ENCODE results near the gene CCDC82. TPM values are rescaled to one million over a fixed set of nuclear protein-coding genes. Genes with fewer than 3 reads are reported as not detected.
"Not testable (repeated sequence)": the region's sequence is repeated elsewhere in the genome, so short reads cannot be mapped to it uniquely, and the experiment has no call there.

CCDC82 gene
- total RNA-seq = 11.8 TPM

DNA sequence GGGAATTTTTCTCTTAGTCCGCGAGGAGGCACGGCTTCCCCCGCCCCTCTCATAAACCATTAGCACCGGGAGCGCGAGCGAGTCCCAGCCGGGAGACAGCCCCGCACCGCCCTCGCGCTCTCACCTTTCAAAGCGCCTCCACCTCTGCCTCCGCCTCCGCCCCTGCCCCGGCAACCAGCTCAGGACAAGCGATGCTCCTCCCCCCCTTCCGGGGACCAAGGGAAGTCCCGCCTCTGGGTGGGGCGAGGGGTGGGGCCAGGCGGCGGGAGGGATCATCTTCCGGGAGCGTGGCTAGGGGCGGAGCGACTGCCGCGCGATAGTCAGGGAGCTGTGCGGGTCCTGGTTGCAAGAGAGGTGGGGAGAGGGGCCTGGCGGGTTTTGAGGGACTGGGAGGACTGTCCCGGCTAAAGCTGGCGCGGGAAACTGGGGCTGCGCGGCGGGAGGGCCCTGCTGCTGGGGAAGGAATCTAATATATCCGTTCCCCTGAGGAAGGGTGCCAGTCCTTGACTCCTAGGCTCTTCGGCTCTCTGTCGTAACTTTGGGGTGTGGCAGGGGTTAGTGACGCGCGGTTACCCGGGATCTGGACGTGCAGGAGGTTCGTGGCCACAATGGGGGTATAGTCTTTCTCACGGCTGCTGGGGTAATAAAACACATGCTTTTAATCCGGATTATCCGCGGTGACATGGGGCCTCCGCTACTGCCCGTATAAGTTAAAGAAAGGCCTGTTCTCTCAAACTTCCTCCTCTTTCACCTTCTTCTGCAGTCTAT lies at the start of gene CCDC82, which contains the start of gene JRKL:
CCDC82 (minus strand) TSS at position 193 of the 768 bp plus-strand sequence. CDS start 5,165 bp downstream, outside the sequence.
JRKL (plus strand) TSS at position 294 of the 768 bp plus-strand sequence. CDS start 637 bp downstream, outside the sequence.
- DNase-seq (ENCODE audit: low spot score) (peak; percentile 98), ATAC-seq (peak; percentile 98)

DNA sequence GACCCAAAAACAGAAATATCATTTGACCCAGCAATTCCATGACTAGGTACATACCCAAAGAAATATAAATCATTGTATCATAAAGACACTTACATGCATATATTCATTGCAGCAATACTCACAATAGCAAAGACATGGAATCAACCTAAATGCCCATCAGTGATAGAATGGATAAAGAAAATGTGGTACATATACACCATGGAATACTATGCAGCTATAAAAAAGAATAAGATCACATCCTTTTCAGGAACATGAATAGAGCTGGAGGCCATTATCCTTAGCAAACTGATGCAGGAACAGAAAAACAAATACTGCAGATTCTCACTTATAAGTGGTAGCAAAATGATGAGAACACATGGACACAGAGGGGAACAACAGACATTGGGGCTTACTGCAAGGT lies 42.9 kb upstream of the CCDC82 start:
- not testable (repeated sequence) for ATAC-seq; DNase-seq (ENCODE audit: low spot score)

DNA sequence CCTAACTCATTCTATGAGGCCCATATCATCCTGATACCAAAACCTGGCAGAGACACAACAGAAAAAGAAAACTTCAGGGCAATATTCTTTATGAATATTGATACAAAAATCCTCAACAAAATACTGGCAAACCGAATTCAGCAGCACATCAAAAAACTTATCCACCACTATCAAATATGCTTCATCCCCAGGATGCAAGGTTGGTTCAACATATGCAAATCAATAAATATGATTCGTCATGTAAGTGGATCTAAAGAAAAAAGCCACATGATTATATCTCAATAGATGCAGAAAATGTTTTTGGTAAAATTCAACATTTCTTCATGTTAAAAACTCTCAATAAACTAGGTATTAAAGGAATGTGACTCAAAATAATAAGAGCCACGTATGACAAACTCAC lies 41.0 kb upstream of the CCDC82 start:
- no peak for ATAC-seq
- DNase-seq (ENCODE audit: low spot score) = no peak

DNA sequence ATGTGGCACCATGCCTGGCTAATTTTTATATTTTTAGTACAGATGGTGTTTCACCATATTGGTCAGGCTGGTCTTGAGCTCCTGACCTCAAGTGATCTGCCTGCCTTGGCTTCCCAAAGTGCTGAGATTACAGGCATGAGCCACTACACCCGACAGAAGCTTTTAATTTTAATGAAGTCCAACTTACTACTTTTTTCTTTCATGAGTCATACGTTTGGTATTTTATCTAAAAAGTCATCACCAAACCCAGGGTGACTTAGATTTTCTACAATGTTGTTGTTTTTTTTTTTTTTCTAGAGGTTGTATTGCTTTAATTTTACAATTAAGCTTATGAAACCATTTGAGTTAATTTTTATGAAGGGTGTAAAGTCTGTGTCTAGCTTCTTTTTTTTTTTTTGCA lies 35.0 kb upstream of the CCDC82 start:
- DNase-seq (ENCODE audit: low spot score) = no peak

DNA sequence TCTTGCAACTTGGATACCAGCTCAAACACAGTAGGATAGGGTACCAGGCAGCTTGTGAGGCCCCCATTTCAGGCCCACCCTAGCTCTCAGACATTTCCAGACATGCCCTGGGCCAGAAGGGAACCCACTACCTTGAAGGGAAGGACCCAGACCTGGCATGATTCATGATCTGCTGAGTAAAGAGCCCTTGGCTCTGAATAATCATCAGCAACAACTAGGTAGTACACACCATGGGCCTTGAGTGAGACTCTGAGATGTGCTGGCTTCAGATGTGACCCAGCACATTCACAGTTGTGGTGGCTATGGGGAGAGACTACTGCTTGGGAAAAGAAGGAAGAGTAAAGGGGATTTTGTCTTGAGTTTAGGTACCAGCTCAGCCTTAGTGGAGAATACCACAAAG lies 23.7 kb upstream of the CCDC82 start:
- DNase-seq (ENCODE audit: low spot score) (no peak), ATAC-seq (no peak)

More for the DNA sequence above, 35.0 kb upstream of the CCDC82 start:
- no peak for ATAC-seq

- no peak for ATAC-seq
- no peak for DNase-seq (ENCODE audit: low spot score)
These were observed 23.2 kb upstream of the CCDC82 start for GRCh38 chr11:96412761-96413381.

DNA sequence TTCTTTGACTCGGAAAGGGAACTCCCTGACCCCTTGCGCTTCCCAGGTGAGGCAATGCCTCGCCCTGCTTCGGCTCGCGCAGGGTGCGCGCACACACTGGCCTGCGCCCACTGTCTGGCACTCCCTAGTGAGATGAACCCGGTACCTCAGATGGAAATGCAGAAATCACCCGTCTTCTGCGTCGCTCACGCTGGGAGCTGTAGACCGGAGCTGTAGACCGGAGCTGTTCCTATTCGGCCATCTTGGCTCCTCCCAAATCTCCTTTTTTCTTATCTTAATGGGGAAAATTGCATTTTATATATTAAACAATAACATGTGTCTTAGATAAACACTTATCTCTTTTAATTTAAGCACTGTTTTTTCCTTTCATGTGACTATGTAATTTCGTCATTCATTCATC lies 21.7 kb upstream of the CCDC82 start:
- DNase-seq (ENCODE audit: low spot score); ATAC-seq: not testable (repeated sequence)

GRCh38 chr11:96400697-96401096 lies 11.0 kb upstream of the CCDC82 start:
- ATAC-seq (no peak), DNase-seq (ENCODE audit: low spot score) (no peak)

DNA sequence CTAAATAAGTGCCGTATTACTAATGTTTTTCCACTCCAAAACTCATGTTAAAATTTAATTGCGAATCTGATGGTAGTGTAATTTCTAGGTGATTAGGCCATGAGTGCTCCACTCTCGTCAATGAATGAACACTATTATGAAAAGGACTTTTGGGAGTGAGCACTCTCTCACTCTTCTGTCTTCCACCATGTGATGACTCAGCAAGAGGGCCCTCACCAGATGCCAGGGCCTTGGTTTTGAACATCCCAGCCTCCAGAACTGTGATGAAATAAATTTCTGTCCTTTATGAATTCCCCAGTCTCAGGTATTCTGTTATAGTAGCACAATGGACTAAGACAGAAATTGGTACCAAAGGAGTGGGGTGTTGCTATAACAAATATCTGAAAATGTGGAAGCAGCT lies 8.2 kb upstream of the CCDC82 start:
- DNase-seq (ENCODE audit: low spot score) = no peak
- no peak for ATAC-seq

DNA sequence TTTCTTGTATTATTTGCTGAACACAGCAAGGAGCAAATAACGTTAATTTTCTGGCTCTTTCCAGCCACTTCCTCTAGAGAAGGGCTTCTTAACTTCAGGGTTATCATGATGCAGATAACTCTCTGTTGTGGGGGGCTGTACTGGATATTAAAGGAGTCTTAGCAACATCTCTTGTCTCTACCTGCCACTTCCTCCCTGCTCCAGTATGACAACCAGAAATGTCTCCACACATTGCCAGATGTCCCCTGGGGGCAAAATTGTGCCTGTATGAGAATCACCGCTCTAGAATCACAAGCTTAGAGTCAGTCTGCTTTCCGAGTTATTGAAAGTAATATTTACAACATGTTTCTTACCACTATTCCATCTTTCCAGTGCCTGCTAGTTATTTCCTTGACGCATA lies 6.9 kb upstream of the CCDC82 start:
- no peak for ATAC-seq

DNA sequence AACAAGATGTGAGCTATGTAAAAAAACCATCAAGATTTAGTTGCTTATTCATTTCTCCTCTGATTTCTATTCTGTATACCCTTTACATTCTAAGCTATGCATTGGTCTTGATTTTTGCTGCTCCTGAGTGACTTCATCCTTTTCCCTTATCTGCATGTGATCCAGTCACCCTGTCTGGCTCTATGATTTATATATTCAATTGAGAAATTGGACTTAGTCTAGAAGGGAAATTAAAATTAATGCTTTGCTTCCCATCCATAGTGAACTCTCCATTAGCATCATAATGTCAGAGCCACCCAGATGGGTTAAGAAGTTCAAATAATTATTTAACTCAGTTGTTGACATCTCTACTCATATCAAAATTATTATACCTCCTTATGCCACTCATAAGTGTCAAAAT lies 5.1 kb upstream of the CCDC82 start:
- DNase-seq (ENCODE audit: low spot score) (no peak), ATAC-seq (no peak)

More for the DNA sequence above, 6.9 kb upstream of the CCDC82 start:
- DNase-seq (ENCODE audit: low spot score) = no peak

DNA sequence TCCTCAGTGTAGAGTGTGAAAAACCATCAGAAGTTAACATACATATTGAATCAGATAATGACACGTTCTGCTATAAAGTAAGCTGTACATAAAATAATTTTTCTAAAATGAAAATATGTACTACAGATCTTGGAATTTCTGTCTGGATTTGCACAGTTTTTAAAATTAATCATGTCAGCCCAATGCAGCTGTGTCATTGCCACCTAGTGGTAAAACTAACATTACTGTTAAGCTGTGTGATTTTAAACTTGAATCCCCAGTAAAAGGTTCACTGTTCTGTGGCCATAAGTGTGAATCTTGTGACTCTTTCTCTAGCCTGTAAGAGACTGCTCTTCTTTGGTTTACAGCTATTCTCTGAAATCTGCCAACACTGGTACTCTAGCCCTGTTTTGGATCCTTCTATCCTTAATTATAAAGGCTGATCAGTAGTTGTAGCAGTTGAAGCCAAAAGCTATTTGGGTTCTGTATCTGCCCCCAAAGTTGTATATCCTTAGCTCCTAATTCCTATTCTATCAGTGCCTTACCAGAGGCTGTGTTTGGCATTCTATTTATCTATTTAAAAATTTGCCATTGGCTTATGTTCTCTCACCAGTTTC lies 4.1 kb upstream of the CCDC82 start:
- DNase-seq (ENCODE audit: low spot score) (no peak), ATAC-seq (no peak)

DNA sequence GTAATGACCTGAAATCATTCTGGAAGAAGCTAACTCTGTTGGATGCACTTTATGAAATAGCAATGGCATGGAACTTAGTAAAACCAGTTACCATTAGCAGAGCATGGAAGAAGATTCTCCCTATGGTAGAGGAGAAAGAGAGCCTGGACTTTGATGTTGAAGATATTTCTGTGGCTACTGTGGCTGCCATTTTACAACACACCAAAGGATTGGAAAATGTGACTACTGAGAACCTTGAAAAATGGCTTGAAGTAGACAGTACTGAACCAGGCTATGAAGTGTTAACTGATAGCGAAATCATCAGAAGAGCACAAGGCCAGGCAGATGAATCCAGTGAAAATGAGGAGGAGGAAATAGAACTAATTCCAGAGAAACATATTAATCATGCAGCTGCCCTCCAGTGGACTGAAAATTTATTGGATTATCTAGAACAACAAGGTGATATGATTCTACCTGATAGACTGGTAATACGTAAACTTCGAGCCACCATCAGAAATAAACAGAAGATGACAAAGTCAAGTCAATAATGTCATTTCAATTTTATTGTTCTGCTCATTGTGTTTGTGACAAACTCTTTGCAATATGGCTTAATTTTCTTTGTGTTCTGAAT lies 2.1 kb upstream of the CCDC82 start:
- DNase-seq (ENCODE audit: low spot score) (no peak), ATAC-seq (no peak)

- no peak for ATAC-seq
These were observed 728 bp upstream of the CCDC82 start for GRCh38 chr11:96390488-96390792.

GRCh38 chr11:96388891-96389719 lies 607 bp downstream of the CCDC82 start:
- ATAC-seq (peak; percentile 66), DNase-seq (ENCODE audit: low spot score) (no peak)

More at GRCh38 chr11:96390488-96390792, 728 bp upstream of the CCDC82 start:
- no peak for DNase-seq (ENCODE audit: low spot score)

DNA sequence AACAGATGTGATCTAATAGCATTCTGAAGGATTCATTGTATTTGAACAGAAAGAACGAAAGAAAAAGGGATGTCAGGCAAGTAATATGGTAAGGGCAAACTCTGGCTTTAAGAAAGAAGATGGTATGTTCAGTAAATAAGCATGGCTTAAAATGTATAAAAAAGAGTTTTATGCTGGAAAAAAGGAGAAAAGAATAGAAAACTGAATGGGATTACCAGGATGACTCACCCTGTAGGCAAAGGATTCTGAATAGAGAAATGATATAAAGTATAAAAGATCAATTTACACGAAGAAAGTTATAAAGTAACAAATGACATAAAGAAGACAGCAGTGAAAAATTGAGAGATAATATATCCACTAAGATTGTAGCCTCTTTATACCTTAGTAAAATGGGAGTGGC lies 4.5 kb downstream of the CCDC82 start:
- no peak for DNase-seq (ENCODE audit: low spot score)

DNA sequence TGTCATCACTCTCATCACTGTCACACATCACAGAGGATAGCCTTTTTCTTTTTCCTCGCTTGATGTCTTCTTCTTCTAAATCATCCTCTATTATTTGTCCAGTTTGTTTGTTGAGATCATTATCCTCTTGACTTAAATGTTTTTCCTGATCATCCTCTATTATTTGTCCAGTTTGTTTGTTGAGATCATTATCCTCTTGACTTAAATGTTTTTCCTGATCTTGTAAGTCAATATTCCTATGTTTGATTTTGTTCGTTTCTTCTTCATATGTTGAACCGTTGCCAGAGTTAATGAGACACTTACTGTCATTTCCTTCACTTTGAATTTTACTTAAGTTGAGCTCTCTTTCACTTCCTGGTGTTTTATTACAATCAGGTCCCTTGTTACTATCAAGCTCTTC lies 5.6 kb downstream of the CCDC82 start:
- ATAC-seq = no peak

More for the DNA sequence above, 4.5 kb downstream of the CCDC82 start:
- no peak for ATAC-seq

GRCh38 chr11:96376796-96377195 lies 12.9 kb downstream of the CCDC82 start:
- ATAC-seq (no peak), DNase-seq (ENCODE audit: low spot score) (no peak)

More for the DNA sequence above, 5.6 kb downstream of the CCDC82 start:
- DNase-seq (ENCODE audit: low spot score) = no peak

GRCh38 chr11:96373826-96374225 lies 15.9 kb downstream of the CCDC82 start:
- ATAC-seq (no peak), DNase-seq (ENCODE audit: low spot score) (no peak)

- DNase-seq (ENCODE audit: low spot score) = no peak
- ATAC-seq = no peak
These were observed 22.4 kb downstream of the CCDC82 start for GRCh38 chr11:96367342-96367741.

- no peak for ATAC-seq
These were observed 23.7 kb downstream of the CCDC82 start for GRCh38 chr11:96366024-96366423.

More at GRCh38 chr11:96366024-96366423, 23.7 kb downstream of the CCDC82 start:
- DNase-seq (ENCODE audit: low spot score) = no peak
